Suprapubic skin (tissue), 4 donors: ENCODE data around the gene PARN. TPM values are rescaled to one million over a fixed set of nuclear protein-coding genes. Genes with fewer than 3 reads are reported as not detected.
"Not testable (repeated sequence)": the region's sequence is repeated elsewhere in the genome, so short reads cannot be mapped to it uniquely, and the experiment has no call there.

Experiments used
- DNase-seq, 2 donors: peaks; one replicate each; pipeline ENCODE4 v3.0.0-alpha.2; 2019; ENCODE audit warnings: low spot score in 2 of 2
- H3K27ac ChIP-seq: fragments of 200-600 bp; sonication (generic); one replicate; pipeline ENCODE4 v1.5.1; 2019
- H3K27me3 ChIP-seq: fragments of 200-600 bp; sonication (generic); one replicate; pipeline ENCODE4 v1.5.1; 2019
- H3K36me3 ChIP-seq: fragments of 200-600 bp; sonication (generic); one replicate; pipeline ENCODE4 v1.5.1; 2019
- H3K4me1 ChIP-seq: fragments of 200-600 bp; sonication (generic); one replicate; pipeline ENCODE4 v1.5.1; 2019
- H3K4me3 ChIP-seq: fragments of 200-600 bp; sonication (generic); one replicate; pipeline ENCODE4 v1.5.1; 2019; ENCODE audit warnings: mild to moderate bottlenecking
- H3K9me3 ChIP-seq: fragments of 200-600 bp; sonication (generic); one replicate; pipeline ENCODE4 v1.5.1; 2019
- EP300 ChIP-seq: sonication (generic); formaldehyde crosslinking; IDR thresholded peaks from one replicate; pipeline ENCODE4 v1.6.1; 2017; ENCODE audit warnings: antibody characterized with exemption
- POLR2A ChIP-seq, 2 donors: fragments of 450-650 bp; IDR thresholded peaks; one replicate each; pipeline ENCODE4 v1.6.1; 2017; ENCODE audit warnings: antibody characterized with exemption in 2 of 2, mild to moderate bottlenecking in 2 of 2, moderate library complexity in 2 of 2
- POLR2AphosphoS5 ChIP-seq, 3 donors: sonication (generic); formaldehyde crosslinking; IDR thresholded peaks; one replicate each; pipeline ENCODE4 v1.6.1; 2017; ENCODE audit warnings: antibody characterized with exemption in 3 of 3
- WGBS: methylation state at CpG from one replicate; pipeline ENCODE4 v1.1.5; 2018; 5-methylcytosine and 5-hydroxymethylcytosine counted together
- total RNA-seq, 4 donors: library from RNA; depleted of rRNA; stranded (reverse); fragments of >200 nt; gene quantifications; one replicate each; pipeline ENCODE4 v1.1.0, GENCODE V29; 2016
- TF ChIP-seq, protein P1 (sequence below), 2 donors: fragments of 200-600 bp in 1 of 2; fragments of 450-650 bp in 1 of 2; sonication (generic) in 1 of 2; IDR thresholded peaks; one replicate each; pipeline ENCODE4 v1.5.1; 2016 to 2019; ENCODE audit warnings: antibody characterized with exemption in 2 of 2, mild to moderate bottlenecking in 1 of 2, moderate library complexity in 1 of 2

PARN gene
- total RNA-seq, 4 donors from 2014 or later, result 33.7 to 44.6 (median 37.1) TPM

GRCh38 chr16:14405611-14406537 lies 224.2 kb downstream of the PARN start:
- H3K27ac ChIP-seq, result no peak overlapping the region
- TF ChIP-seq POLR2A (IDR thresholded peaks at IDR 0.05) (no peak), EP300 (no peak), POLR2AphosphoS5 (IDR thresholded peaks at IDR 0.05) (no peak)
- TF ChIP-seq, protein P1, sequence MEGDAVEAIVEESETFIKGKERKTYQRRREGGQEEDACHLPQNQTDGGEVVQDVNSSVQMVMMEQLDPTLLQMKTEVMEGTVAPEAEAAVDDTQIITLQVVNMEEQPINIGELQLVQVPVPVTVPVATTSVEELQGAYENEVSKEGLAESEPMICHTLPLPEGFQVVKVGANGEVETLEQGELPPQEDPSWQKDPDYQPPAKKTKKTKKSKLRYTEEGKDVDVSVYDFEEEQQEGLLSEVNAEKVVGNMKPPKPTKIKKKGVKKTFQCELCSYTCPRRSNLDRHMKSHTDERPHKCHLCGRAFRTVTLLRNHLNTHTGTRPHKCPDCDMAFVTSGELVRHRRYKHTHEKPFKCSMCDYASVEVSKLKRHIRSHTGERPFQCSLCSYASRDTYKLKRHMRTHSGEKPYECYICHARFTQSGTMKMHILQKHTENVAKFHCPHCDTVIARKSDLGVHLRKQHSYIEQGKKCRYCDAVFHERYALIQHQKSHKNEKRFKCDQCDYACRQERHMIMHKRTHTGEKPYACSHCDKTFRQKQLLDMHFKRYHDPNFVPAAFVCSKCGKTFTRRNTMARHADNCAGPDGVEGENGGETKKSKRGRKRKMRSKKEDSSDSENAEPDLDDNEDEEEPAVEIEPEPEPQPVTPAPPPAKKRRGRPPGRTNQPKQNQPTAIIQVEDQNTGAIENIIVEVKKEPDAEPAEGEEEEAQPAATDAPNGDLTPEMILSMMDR (IDR thresholded peaks at IDR 0.05), result no peak
- DNase-seq, result peak in 1 of 2 donors; percentile 78
- 33% methylated on average over 12 of the region's 43 CpGs for WGBS
- H3K27me3 ChIP-seq, result no peaks in the 10 kb centered on the region
- no peaks in the 10 kb centered on the region for H3K9me3 ChIP-seq
- no peak overlapping the region for H3K4me3 ChIP-seq
- H3K36me3 ChIP-seq, result no peaks in the 10 kb centered on the region
- peaks cover 4% of the 10 kb centered on the region for H3K4me1 ChIP-seq

- H3K27ac ChIP-seq, H3K9me3 ChIP-seq, DNase-seq, H3K27me3 ChIP-seq, H3K36me3 ChIP-seq, H3K4me3 ChIP-seq: not testable (repeated sequence)
- peaks cover 24% of the 10 kb centered on the region for H3K4me1 ChIP-seq
- WGBS, result 78% methylated on average over 8 of the region's 8 CpGs
These were observed 227.1 kb downstream of the PARN start for GRCh38 chr16:14403001-14403389.

DNA sequence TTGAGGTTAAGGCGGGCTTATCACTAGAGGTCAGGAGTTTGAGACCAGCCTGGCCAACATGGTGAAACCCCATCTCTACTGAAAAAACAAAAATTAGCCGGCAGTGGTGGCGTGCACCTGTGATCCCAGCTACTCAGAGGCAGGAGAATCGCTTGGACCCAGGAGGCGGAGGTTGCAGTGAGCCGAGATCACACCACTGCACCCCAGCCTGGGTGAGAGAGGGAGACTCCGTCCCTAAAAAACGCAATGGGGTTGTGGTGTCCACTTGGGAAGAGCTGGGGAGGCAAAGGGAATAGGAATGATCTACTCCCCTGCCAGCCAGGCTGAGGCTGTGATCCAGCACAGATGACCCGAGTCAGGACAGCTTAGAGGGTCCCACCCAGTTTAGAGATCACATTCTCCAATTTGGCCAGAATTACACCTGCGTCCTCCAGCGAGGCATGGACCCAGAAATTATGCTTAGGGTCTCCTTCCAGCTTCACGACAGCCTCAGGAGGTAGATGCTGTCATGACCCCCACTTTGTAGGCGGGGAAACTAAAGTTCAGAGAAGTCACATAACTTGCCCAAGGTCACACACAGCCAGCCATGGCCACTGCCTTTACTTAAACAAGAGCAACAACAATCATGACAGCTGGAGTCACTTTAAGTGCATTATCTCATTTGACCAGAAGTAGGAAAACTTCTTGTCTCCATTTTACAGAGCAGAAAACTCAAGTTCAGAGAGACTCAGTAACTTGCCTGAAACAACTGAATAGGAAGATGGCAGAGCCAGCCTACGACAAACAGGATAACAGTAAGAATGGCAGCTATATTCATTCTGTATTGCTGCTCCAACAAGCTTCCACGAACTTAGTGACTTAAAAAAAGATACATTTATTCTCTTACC lies 227.7 kb downstream of the PARN start:
- H3K4me1 ChIP-seq, result peaks cover 24% of the 10 kb centered on the region
- peak overlapping the region; percentile 29 for H3K27ac ChIP-seq
- 84% methylated on average over 15 of the region's 15 CpGs for WGBS
- not testable (repeated sequence) for H3K36me3 ChIP-seq, DNase-seq, H3K9me3 ChIP-seq, H3K27me3 ChIP-seq, H3K4me3 ChIP-seq

- H3K9me3 ChIP-seq, H3K36me3 ChIP-seq, H3K4me3 ChIP-seq, H3K27me3 ChIP-seq: not testable (repeated sequence)
- H3K27ac ChIP-seq, result peak overlapping the region; percentile 29
- DNase-seq, result peak in 1 of 2 donors; percentile 72
- WGBS, result 62% methylated on average over 8 of the region's 8 CpGs
- H3K4me1 ChIP-seq, result peaks cover 24% of the 10 kb centered on the region
These were observed 228.4 kb downstream of the PARN start for GRCh38 chr16:14401711-14402061.

DNA sequence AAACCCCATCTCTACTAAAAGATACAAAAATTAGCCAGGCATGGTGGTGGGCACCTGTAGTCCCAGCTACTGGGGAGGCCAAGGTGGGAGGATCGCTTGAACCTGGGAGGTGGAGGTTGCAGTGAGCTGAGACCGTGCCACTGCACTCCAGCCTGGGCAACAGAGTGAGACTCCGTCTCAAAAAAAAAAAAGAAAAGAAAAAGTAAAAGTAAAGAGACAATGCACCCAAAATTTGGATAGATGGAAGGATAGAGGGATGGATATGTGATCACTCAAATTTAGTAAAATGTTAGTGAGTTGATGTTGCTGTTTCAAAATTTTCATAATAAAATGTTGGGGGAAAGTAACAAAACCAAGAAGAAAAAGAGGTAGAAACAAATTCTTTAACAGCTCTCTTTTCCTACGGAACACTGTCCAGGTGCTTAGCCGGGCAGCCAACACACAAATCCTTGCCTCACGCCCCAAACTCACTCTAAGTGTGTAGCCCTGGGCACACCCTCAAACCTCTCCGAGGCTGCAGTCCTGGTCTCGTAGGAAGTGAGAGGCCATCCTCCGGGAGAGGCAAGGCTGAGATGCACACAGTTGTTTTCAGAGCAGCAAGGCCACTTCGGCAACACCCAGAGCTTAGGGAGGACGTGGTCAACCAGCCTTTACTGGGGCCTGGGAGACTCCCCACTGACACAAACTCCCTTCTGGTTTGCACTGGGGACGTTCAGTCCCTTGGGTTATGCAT lies 228.9 kb downstream of the PARN start:
- H3K4me1 ChIP-seq, result peaks cover 24% of the 10 kb centered on the region
- H3K4me3 ChIP-seq, H3K9me3 ChIP-seq, H3K27ac ChIP-seq, DNase-seq, H3K36me3 ChIP-seq, H3K27me3 ChIP-seq: not testable (repeated sequence)
- 65% methylated on average over 12 of the region's 12 CpGs for WGBS

DNA sequence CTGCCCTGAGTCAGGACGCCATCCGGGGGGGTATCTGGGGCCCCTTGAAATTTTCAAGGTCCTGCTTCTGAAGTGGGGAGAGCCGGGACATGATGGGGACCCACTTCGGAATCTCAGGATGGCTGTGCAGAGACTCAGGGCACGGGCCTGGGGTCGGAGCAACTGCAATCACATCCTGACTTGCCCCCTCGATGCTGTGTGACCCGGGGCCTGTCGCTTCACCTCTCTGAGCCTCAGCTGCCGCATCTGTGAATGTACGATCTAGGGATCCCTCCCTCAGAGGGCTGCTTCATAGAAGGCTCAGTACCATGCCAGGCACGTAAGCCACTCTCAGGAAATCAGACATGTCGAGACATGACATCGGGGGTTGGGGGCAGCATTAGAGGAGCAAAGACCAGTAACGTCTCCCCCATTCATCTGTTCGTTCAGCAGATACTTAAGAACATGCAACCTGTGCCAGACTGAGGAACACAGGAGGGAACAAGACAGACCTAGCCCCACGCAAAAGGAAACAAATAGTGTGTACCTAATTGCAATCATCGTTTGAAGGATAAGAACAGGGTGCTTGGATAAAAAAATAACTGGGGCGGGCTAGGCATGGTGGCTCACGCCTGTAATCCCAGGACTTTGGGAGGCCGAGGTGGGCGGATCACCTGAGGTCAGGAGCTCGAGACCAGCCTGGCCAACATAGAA lies 229.6 kb downstream of the PARN start:
- Histone ChIP-seq H3K4me3 (no peak overlapping the region), H3K27ac (peak overlapping the region; percentile 70), H3K27me3 (no peaks in the 10 kb centered on the region), H3K36me3 (no peaks in the 10 kb centered on the region), H3K9me3 (no peaks in the 10 kb centered on the region), H3K4me1 (peaks cover 28% of the 10 kb centered on the region)
- WGBS, result 82% methylated on average over 16 of the region's 23 CpGs
- TF ChIP-seq, protein P1 (IDR thresholded peaks at IDR 0.05), result no peak
- TF ChIP-seq EP300 (no peak), POLR2AphosphoS5 (IDR thresholded peaks at IDR 0.05) (no peak), POLR2A (IDR thresholded peaks at IDR 0.05) (no peak)
- no peak for DNase-seq
